Smooth muscle cell (in vitro differentiated cells): ENCODE results near the gene CGB8. TPM values are rescaled to one million over a fixed set of nuclear protein-coding genes. Genes with fewer than 3 reads are reported as not detected.

Source experiments
- DNase-seq: peaks from one replicate; lab custom pipeline; 2025; ENCODE audit not compliant: unreplicated experiment; lab: John Stamatoyannopoulos, UW
- H2AFZ ChIP-seq: fragments of 200-600 bp; sonication (generic); 2 replicates; pipeline ENCODE4 v1.6.0; 2016; ENCODE audit warnings: antibody characterized with exemption, low read depth, mild to moderate bottlenecking
- H3F3A ChIP-seq: fragments of 200-600 bp; sonication (generic); 2 replicates; pipeline ENCODE4 v1.6.0; 2017; ENCODE audit warnings: antibody characterized with exemption, low read depth
- H3K27ac ChIP-seq: fragments of 200-600 bp; sonication (generic); 2 replicates; pipeline ENCODE4 v1.5.1; 2016; ENCODE audit warnings: low read depth, mild to moderate bottlenecking
- H3K27me3 ChIP-seq: fragments of 200-600 bp; sonication (generic); 2 replicates; pipeline ENCODE4 v1.6.1; 2016; ENCODE audit warnings: low read depth, mild to moderate bottlenecking
- H3K36me3 ChIP-seq: fragments of 200-600 bp; sonication (generic); 2 replicates; pipeline ENCODE4 v1.5.1; 2016; ENCODE audit warnings: low read depth
- H3K4me1 ChIP-seq: fragments of 200-600 bp; sonication (generic); 2 replicates; pipeline ENCODE4 v1.5.1; 2016; ENCODE audit warnings: low read depth
- H3K4me2 ChIP-seq: fragments of 200-600 bp; sonication (generic); 2 replicates; pipeline ENCODE4 v1.6.0; 2016; ENCODE audit warnings: mild to moderate bottlenecking
- H3K4me3 ChIP-seq: fragments of 200-600 bp; sonication (generic); 2 replicates; pipeline ENCODE4 v1.5.1; 2016; ENCODE audit warnings: mild to moderate bottlenecking
- H3K79me2 ChIP-seq: fragments of 200-600 bp; sonication (generic); 2 replicates; pipeline ENCODE4 v1.6.0; 2016; ENCODE audit warnings: low read depth, mild to moderate bottlenecking
- H3K9ac ChIP-seq: fragments of 200-600 bp; sonication (generic); 2 replicates; pipeline ENCODE4 v1.6.0; 2016; ENCODE audit warnings: low read depth
- H3K9me3 ChIP-seq: fragments of 200-600 bp; sonication (generic); replicated peaks from 2 replicates; pipeline ENCODE4 v1.5.1; 2016; ENCODE audit warnings: low read depth
- H4K20me1 ChIP-seq: fragments of 200-600 bp; sonication (generic); 2 replicates; pipeline ENCODE4 v1.6.0; 2016; ENCODE audit warnings: low read depth
- CTCF ChIP-seq: fragments of 200-600 bp; sonication (generic); IDR thresholded peaks from 2 replicates; pipeline ENCODE4 v1.5.1; 2017; ENCODE audit warnings: borderline replicate concordance, mild to moderate bottlenecking, antibody characterized with exemption; ENCODE audit not compliant: insufficient read depth, poor library complexity, severe bottlenecking
- WGBS: methylation state at CpG from one replicate; pipeline ENCODE4 v1.1.7; 2016; ENCODE audit warnings: low lambda C conversion rate; 5-methylcytosine and 5-hydroxymethylcytosine counted together
- polyA plus RNA-seq: library from polyadenylated mRNA; unstranded; fragments of >200 nt; fragmentation: Nextera tagmentation; extraction: Ambion mirVana; gene quantifications from 2 replicates; pipeline ENCODE4 v1.2.1, GENCODE V29; 2016
- total RNA-seq: library from RNA; depleted of rRNA; stranded (reverse); fragments of >200 nt; gene quantifications from 2 replicates; pipeline ENCODE4 v1.2.3, GENCODE V29; 2014

CGB8 gene
- total and polyA plus RNA-seq, 2 experiments from 2014 or later, result 1.0 TPM; not detected in 1

GRCh38 chr19:49004964-49005614 is 43.8 kb downstream of the CGB8 start:
- no peak for TF ChIP-seq CTCF
- no peak overlapping the region for H3K4me3 ChIP-seq
- H3K36me3 ChIP-seq, result no peaks in the 10 kb centered on the region
- DNase-seq, result no peak
- no peaks in the 10 kb centered on the region for H3K79me2 ChIP-seq
- no peaks in the 10 kb centered on the region for H3K27me3 ChIP-seq
- H3K9me3 ChIP-seq, result no peaks in the 10 kb centered on the region
- H3K4me1 ChIP-seq, result no peaks in the 10 kb centered on the region
- WGBS, result 97% methylated on average over 7 of the region's 7 CpGs
- no peak overlapping the region for H3K4me2 ChIP-seq
- H4K20me1 ChIP-seq, result peaks cover 5% of the 10 kb centered on the region
- no peak overlapping the region for H2AFZ ChIP-seq
- H3K9ac ChIP-seq, result no peak overlapping the region
- H3K27ac ChIP-seq, result no peak overlapping the region
- H3F3A ChIP-seq, result no peaks in the 10 kb centered on the region

DNA sequence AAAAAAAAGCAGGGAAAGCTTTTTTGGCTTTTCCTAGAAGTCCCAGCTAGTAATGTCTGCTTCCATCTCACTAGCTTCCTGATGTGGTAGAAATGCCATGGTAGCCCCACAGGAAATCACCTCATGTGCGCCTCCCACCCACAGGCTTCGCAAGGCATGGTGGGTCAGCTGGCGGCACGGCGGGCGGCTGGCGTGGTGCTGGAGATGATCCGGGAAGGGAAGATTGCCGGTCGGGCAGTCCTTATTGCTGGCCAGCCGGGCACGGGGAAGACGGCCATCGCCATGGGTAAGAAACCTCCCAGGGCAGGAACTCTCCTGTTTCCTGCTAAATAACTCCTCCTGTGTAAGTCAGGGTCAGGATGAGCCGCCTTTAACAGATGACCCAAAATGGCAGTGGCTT is 44.8 kb downstream of the CGB8 start:
- H3K4me3 ChIP-seq, result no peak overlapping the region
- H3K4me1 ChIP-seq, result no peaks in the 10 kb centered on the region
- WGBS, result 98% methylated on average over 15 of the region's 15 CpGs
- H3K79me2 ChIP-seq, result no peaks in the 10 kb centered on the region
- no peaks in the 10 kb centered on the region for H3F3A ChIP-seq
- TF ChIP-seq CTCF, result no peak
- no peak overlapping the region for H3K27ac ChIP-seq
- H4K20me1 ChIP-seq, result peaks cover 5% of the 10 kb centered on the region
- H3K4me2 ChIP-seq, result no peak overlapping the region
- H3K9ac ChIP-seq, result no peak overlapping the region
- no peaks in the 10 kb centered on the region for H3K27me3 ChIP-seq
- H2AFZ ChIP-seq, result no peak overlapping the region
- H3K9me3 ChIP-seq, result no peaks in the 10 kb centered on the region
- H3K36me3 ChIP-seq, result no peaks in the 10 kb centered on the region
- no peak for DNase-seq

DNA sequence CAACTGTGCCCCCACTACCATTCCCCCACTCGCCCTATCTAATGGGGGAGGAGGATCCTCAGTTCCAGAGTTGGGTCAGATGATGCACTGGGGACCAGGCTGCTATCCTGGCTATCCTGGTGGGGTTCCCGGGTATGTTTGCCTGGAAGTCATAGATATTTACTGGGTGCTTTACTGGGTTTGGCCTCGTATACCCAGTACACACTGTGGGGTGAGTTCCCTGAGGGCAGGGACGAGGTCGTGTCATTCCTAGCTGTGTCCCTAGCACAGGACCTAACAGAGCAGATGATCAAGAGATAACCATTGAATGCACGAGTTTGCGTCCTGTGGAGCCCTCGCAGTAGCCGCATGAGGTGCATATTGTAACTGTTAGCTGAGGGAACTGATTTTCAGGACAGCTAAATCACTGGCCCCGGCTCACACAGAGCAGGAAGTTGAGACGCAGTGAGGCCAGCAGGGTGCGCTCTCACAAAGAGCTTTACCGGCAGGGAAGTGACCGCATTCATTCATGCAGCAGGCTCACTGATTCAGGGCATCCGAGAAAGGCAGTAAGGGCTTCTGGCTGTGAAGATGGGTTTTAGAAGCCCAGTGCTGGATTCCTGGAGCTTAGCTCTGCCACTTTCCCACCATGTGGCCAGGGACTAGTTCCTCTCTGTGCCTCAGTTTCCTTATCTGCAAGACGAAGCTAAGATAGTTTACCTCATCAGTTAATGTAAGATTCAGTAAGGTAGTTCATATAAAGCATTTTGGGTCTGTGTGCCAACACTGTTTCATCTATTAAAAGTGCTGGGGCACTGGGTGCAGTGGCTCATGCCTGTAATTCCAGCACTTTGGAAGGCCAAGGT is 49.2 kb downstream of the CGB8 start:
- H3K9ac ChIP-seq, result no peak overlapping the region
- no peak overlapping the region for H2AFZ ChIP-seq
- WGBS, result 59% methylated on average over 16 of the region's 16 CpGs
- H3K4me2 ChIP-seq, result no peak overlapping the region
- H3K4me1 ChIP-seq, result peaks cover 1% of the 10 kb centered on the region
- DNase-seq, result no peak
- no peaks in the 10 kb centered on the region for H3K27me3 ChIP-seq
- peaks cover 27% of the 10 kb centered on the region for H3K79me2 ChIP-seq
- H3K36me3 ChIP-seq, result no peaks in the 10 kb centered on the region
- H4K20me1 ChIP-seq, result peaks cover 16% of the 10 kb centered on the region
- H3K9me3 ChIP-seq, result no peaks in the 10 kb centered on the region
- H3K27ac ChIP-seq, result no peak overlapping the region
- H3K4me3 ChIP-seq, result no peak overlapping the region
- no peaks in the 10 kb centered on the region for H3F3A ChIP-seq
- peak; percentile 54 for TF ChIP-seq CTCF
